GM19043 (cell line): Measurements from ENCODE around the gene RPUSD3.

Source experiments
- ATAC-seq: cut with Tn5 transposase; IDR thresholded peaks from one replicate; pipeline ENCODE4 v1.9.1; 2021; ENCODE audit warnings: low read depth; ENCODE audit not compliant: unreplicated experiment

RPUSD3 gene

GRCh38 chr3:9837701-9838582 lies 5.9 kb downstream of the RPUSD3 start:
- no peak for ATAC-seq

- ATAC-seq, result no peak
These were observed 9.1 kb downstream of the RPUSD3 start for GRCh38 chr3:9834520-9835380.

- ATAC-seq, result no peak
These were observed 10.7 kb downstream of the RPUSD3 start for GRCh38 chr3:9833078-9833477.

GRCh38 chr3:9831253-9831652 lies 12.6 kb downstream of the RPUSD3 start:
- no peak for ATAC-seq

- no peak for ATAC-seq
These were observed 14.7 kb downstream of the RPUSD3 start for GRCh38 chr3:9828801-9829755.

GRCh38 chr3:9826815-9827573 lies 16.8 kb downstream of the RPUSD3 start:
- no peak for ATAC-seq

GRCh38 chr3:9825451-9826040 lies 18.3 kb downstream of the RPUSD3 start:
- ATAC-seq, result no peak

- no peak for ATAC-seq
These were observed 22.9 kb downstream of the RPUSD3 start for GRCh38 chr3:9820946-9821345.

GRCh38 chr3:9820543-9820942 lies 23.3 kb downstream of the RPUSD3 start:
- ATAC-seq, result no peak

- ATAC-seq, result no peak
These were observed 25.0 kb downstream of the RPUSD3 start for GRCh38 chr3:9818666-9819335.

- no peak for ATAC-seq
These were observed 26.4 kb downstream of the RPUSD3 start for GRCh38 chr3:9817436-9817835.

- no peak for ATAC-seq
These were observed 27.8 kb downstream of the RPUSD3 start for GRCh38 chr3:9815986-9816385.

GRCh38 chr3:9812870-9813483 lies 30.8 kb downstream of the RPUSD3 start:
- no peak for ATAC-seq

GRCh38 chr3:9810846-9811245 lies 33.0 kb downstream of the RPUSD3 start:
- no peak for ATAC-seq

GRCh38 chr3:9810433-9810770 lies 33.4 kb downstream of the RPUSD3 start:
- no peak for ATAC-seq

GRCh38 chr3:9809615-9810432 lies 34.0 kb downstream of the RPUSD3 start, which contains the start of gene TTLL3:
Gene TTLL3, plus strand, starts transcription at chr3:9810262. Its CDS starts 400 bp downstream, at chr3:9810662.
- peak; percentile 44 for ATAC-seq

GRCh38 chr3:9809239-9809614 lies 34.6 kb downstream of the RPUSD3 start:
- ATAC-seq, result no peak
